HEK293 (cell line): ENCODE data around the gene AGT.

Experiments used
- CTCF ChIA-PET: fragments of 350-600 bp; formaldehyde crosslinking; extraction: SDS; loops from one replicate; lab custom pipeline; 2021; ENCODE audit warnings: antibody characterized with exemption; lab: Yijun Ruan, JAX
- POLR2A ChIA-PET: fragments of 300-600 bp; formaldehyde crosslinking; extraction: SDS; loops from one replicate; lab custom pipeline; 2020; ENCODE audit warnings: antibody characterized with exemption, inconsistent platforms; lab: Yijun Ruan, JAX
- H3K27ac ChIP-seq: fragments of 200-500 bp; sonication (Bioruptor generic); 2 replicates; pipeline ENCODE4 v1.5.1; 2014; ENCODE audit warnings: low read depth, low read length, control low read depth, inconsistent platforms; ENCODE audit errors: extremely low read depth
- H3K36me3 ChIP-seq, 2 experiments: fragments of 200-500 bp in 1 of 2; sonication (Bioruptor generic) in 1 of 2; 1 replicate in 1 of 2; 2 replicates in 1 of 2; pipeline ENCODE4 v1.5.1; 2014 to 2017; ENCODE audit warnings: inconsistent platforms in 2 of 2, low read length in 2 of 2; ENCODE audit not compliant: control insufficient read depth in 2 of 2, insufficient read depth in 1 of 2
- H3K4me1 ChIP-seq: fragments of 200-500 bp; sonication (Bioruptor generic); 2 replicates; pipeline ENCODE4 v1.5.1; 2014; ENCODE audit warnings: mild to moderate bottlenecking, low read length, inconsistent platforms; ENCODE audit not compliant: control insufficient read depth, insufficient read depth
- H3K4me3 ChIP-seq: 2 replicates; pipeline ENCODE4 v1.5.1; 2011; ENCODE audit warnings: low read depth, mild to moderate bottlenecking, control low read depth, low read length, moderate library complexity
- H3K9me3 ChIP-seq: fragments of 200-500 bp; sonication (Bioruptor generic); 2 replicates; pipeline ENCODE4 v1.5.1; 2014; ENCODE audit warnings: low read depth, low read length, inconsistent platforms; ENCODE audit not compliant: control insufficient read depth, insufficient read depth
- IKZF3 ChIP-seq: fragments of 450-650 bp; IDR thresholded peaks from 2 replicates; pipeline ENCODE4 v1.5.0; 2018; ENCODE audit warnings: missing biosample characterization, mild to moderate bottlenecking, missing genetic modification characterization, moderate library complexity
- KLF10 ChIP-seq: fragments of 450-650 bp; IDR thresholded peaks from 2 replicates; pipeline ENCODE4 v1.5.1; 2018; ENCODE audit warnings: missing biosample characterization, mild to moderate bottlenecking, missing genetic modification characterization
- PRDM4 ChIP-seq: fragments of 450-650 bp; formaldehyde crosslinking; IDR thresholded peaks from 2 replicates; pipeline ENCODE4 v1.5.1; 2017; ENCODE audit warnings: missing biosample characterization, missing genetic modification characterization
- SCRT1 ChIP-seq: fragments of 450-650 bp; formaldehyde crosslinking; IDR thresholded peaks from 2 replicates; pipeline ENCODE4 v1.5.1; 2016; ENCODE audit warnings: missing biosample characterization, missing genetic modification characterization, borderline replicate concordance
- ZBTB21 ChIP-seq: fragments of 450-650 bp; formaldehyde crosslinking; IDR thresholded peaks from 2 replicates; pipeline ENCODE4 v1.5.1; 2017; ENCODE audit warnings: missing biosample characterization, missing genetic modification characterization
- ZIC2 ChIP-seq: fragments of 450-650 bp; formaldehyde crosslinking; IDR thresholded peaks from 2 replicates; pipeline ENCODE4 v1.5.1; 2016; ENCODE audit warnings: missing biosample characterization, missing genetic modification characterization
- ZNF169 ChIP-seq: fragments of 450-650 bp; formaldehyde crosslinking; IDR thresholded peaks from 2 replicates; pipeline ENCODE4 v1.5.1; 2016; ENCODE audit warnings: missing biosample characterization, missing genetic modification characterization
- ZNF221 ChIP-seq: fragments of 450-650 bp; formaldehyde crosslinking; IDR thresholded peaks from 2 replicates; pipeline ENCODE4 v1.5.1; 2017; ENCODE audit warnings: missing biosample characterization, missing genetic modification characterization, borderline replicate concordance
- ZNF404 ChIP-seq: fragments of 450-650 bp; formaldehyde crosslinking; IDR thresholded peaks from 2 replicates; pipeline ENCODE4 v1.5.1; 2017; ENCODE audit warnings: missing biosample characterization, missing genetic modification characterization
- ZNF501 ChIP-seq: fragments of 450-650 bp; formaldehyde crosslinking; IDR thresholded peaks from 2 replicates; pipeline ENCODE4 v1.5.1; 2016; ENCODE audit warnings: missing biosample characterization, missing genetic modification characterization
- ZNF544 ChIP-seq: fragments of 450-650 bp; formaldehyde crosslinking; IDR thresholded peaks from 2 replicates; pipeline ENCODE4 v1.5.0; 2017; ENCODE audit warnings: missing biosample characterization, missing genetic modification characterization
- ZNF610 ChIP-seq: fragments of 450-650 bp; formaldehyde crosslinking; IDR thresholded peaks from 2 replicates; pipeline ENCODE4 v1.5.1; 2016; ENCODE audit warnings: missing biosample characterization, missing genetic modification characterization, borderline replicate concordance
- ZNF670 ChIP-seq: fragments of 450-650 bp; formaldehyde crosslinking; IDR thresholded peaks from 2 replicates; pipeline ENCODE4 v1.5.1; 2016; ENCODE audit warnings: missing biosample characterization, missing genetic modification characterization, low read depth
- TF ChIP-seq, protein P1 (sequence below): fragments of 450-650 bp; formaldehyde crosslinking; IDR thresholded peaks from 2 replicates; pipeline ENCODE4 v1.5.1; 2016; ENCODE audit warnings: missing biosample characterization, missing genetic modification characterization
- TF ChIP-seq, protein P2 (sequence below): IDR thresholded peaks from 2 replicates; pipeline ENCODE4 v1.6.1; 2011; ENCODE audit warnings: mild to moderate bottlenecking, low read depth, low read length, borderline replicate concordance

Gene AGT

GRCh38 chr1:230757856-230758708 is 44.2 kb upstream of the AGT start:
- ChIA-PET POLR2A (interaction anchor here (1.3 kb wide), 1 partner anchor 15 kb away, joined by 3 read pairs; no protein-coding TSS in a partner anchor), CTCF (interaction anchor here (0.9 to 1.0 kb wide), 2 partner anchors 39 to 49 kb away, joined by 3 to 5 read pairs; no protein-coding TSS in a partner anchor)
- H3K4me3 ChIP-seq: no peak overlapping the region
- no peaks in the 10 kb centered on the region for H3K4me1 ChIP-seq
- H3K9me3 ChIP-seq: no peaks in the 10 kb centered on the region
- H3K27ac ChIP-seq: no peak overlapping the region
- TF ChIP-seq KLF10 (tag by site-specific recombination): no peak
- TF ChIP-seq PRDM4 (tag by site-specific recombination): no peak
- TF ChIP-seq ZIC2 (tag by site-specific recombination): peak; percentile 20
- TF ChIP-seq, all 188 proteins: peak for 1
- no peaks in the 10 kb centered on the region for H3K36me3 ChIP-seq

GRCh38 chr1:230754796-230755195 is 40.9 kb upstream of the AGT start:
- ChIA-PET CTCF (interaction anchor here (0.6 kb wide), 1 partner anchor 200 kb away, joined by 3 read pairs; no protein-coding TSS in a partner anchor), POLR2A (no interaction called here)
- no peaks in the 10 kb centered on the region for H3K36me3 ChIP-seq
- no peaks in the 10 kb centered on the region for H3K9me3 ChIP-seq
- TF ChIP-seq ZNF221 (tag by site-specific recombination) (no peak), ZNF404 (tag by site-specific recombination) (no peak), ZNF610 (tag by site-specific recombination) (no peak), ZNF544 (tag by site-specific recombination) (no peak), SCRT1 (tag by site-specific recombination) (no peak), ZNF501 (no peak), ZNF169 (tag by site-specific recombination) (no peak), ZBTB21 (tag by site-specific recombination) (no peak), ZNF670 (tag by site-specific recombination) (no peak), IKZF3 (tag by site-specific recombination) (no peak)
- TF ChIP-seq, protein P1, sequence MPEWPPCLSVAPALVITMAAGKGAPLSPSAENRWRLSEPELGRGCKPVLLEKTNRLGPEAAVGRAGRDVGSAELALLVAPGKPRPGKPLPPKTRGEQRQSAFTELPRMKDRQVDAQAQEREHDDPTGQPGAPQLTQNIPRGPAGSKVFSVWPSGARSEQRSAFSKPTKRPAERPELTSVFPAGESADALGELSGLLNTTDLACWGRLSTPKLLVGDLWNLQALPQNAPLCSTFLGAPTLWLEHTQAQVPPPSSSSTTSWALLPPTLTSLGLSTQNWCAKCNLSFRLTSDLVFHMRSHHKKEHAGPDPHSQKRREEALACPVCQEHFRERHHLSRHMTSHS (tag by site-specific recombination): no peak
- TF ChIP-seq, protein P2, sequence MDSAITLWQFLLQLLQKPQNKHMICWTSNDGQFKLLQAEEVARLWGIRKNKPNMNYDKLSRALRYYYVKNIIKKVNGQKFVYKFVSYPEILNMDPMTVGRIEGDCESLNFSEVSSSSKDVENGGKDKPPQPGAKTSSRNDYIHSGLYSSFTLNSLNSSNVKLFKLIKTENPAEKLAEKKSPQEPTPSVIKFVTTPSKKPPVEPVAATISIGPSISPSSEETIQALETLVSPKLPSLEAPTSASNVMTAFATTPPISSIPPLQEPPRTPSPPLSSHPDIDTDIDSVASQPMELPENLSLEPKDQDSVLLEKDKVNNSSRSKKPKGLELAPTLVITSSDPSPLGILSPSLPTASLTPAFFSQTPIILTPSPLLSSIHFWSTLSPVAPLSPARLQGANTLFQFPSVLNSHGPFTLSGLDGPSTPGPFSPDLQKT: no peak
- no peaks in the 10 kb centered on the region; the same call in 1 of the 2 replicates for H3K4me1 ChIP-seq
- no peak overlapping the region for H3K4me3 ChIP-seq
- H3K27ac ChIP-seq: no peak overlapping the region
